GM12878 (cell line): ENCODE data around the gene CIAO2B. TPM values are rescaled to one million over a fixed set of nuclear protein-coding genes. Genes with fewer than 3 reads are reported as not detected.
A peak's percentile ranks its signal among the peaks of the same experiment; 100 is the strongest.

Experiments used
- ATAC-seq: fragments of 200-7000 bp; cut with Tn5 transposase; 3 replicates; pipeline ENCODE4 v1.9.1; 2020; ENCODE audit warnings: mild to moderate bottlenecking, moderate library complexity
- BruUV-seq: library from RNA; stranded (reverse); fragments of 400-500 nt; replicated peaks from 2 replicates; lab custom pipeline; 2021; lab: Mats Ljungman, UMichigan
- CTCF ChIA-PET: fragments of 300-600 bp; sonication (Branson Sonifier 250); formaldehyde crosslinking; extraction: SDS; loops from one replicate; lab custom pipeline; 2021; ENCODE audit warnings: inconsistent platforms; lab: Yijun Ruan, JAX
- POLR2A ChIA-PET: fragments of 350-600 bp; formaldehyde crosslinking; extraction: SDS; loops from one replicate; lab custom pipeline; 2021; ENCODE audit warnings: inconsistent platforms; lab: Charles Lee
- RAD21 ChIA-PET: fragments of 300-600 bp; sonication (Branson Sonifier 250); formaldehyde crosslinking; loops from one replicate; lab custom pipeline; 2023; ENCODE audit warnings: antibody characterized with exemption; ENCODE audit not compliant: unreplicated experiment; lab: Charles Lee
- SMC1A ChIA-PET: fragments of 300-600 bp; sonication (Branson Sonifier 250); formaldehyde crosslinking; loops from one replicate; lab custom pipeline; 2023; ENCODE audit not compliant: unreplicated experiment, uncharacterized antibody; lab: Charles Lee
- DNase-seq: peaks from one replicate; pipeline ENCODE4 v3.0.0-alpha.2; 2011; ENCODE audit warnings: low read depth, low spot score
- FAIRE-seq: peaks from 3 replicates; lab custom pipeline; 2011; peaks lifted over from hg19 to GRCh38; lab: Jason Lieb, UNC
- H2AFZ ChIP-seq: 2 replicates; pipeline ENCODE4 v1.6.0; 2011; ENCODE audit warnings: low read depth, low read length, control low read depth; ENCODE audit not compliant: control insufficient read depth
- H3K27ac ChIP-seq: 2 replicates; pipeline ENCODE4 v1.5.1; 2011; ENCODE audit warnings: control low read depth; ENCODE audit not compliant: control insufficient read depth, insufficient read depth
- H3K27me3 ChIP-seq, 2 experiments: replicated peaks in 1 of 2; 2 replicates each; pipeline versions ENCODE4 v1.6.0 to v1.6.1; 2011; ENCODE audit warnings: low read length in 1 of 2; ENCODE audit not compliant: control insufficient read depth in 2 of 2, insufficient read depth in 2 of 2
- H3K36me3 ChIP-seq, 2 experiments: 2 replicates each; pipeline ENCODE4 v1.5.1; 2011; ENCODE audit warnings: low read length in 1 of 2; ENCODE audit not compliant: control insufficient read depth in 2 of 2, insufficient read depth in 2 of 2
- H3K4me1 ChIP-seq: 2 replicates; pipeline ENCODE4 v1.6.1; 2011; ENCODE audit warnings: mild to moderate bottlenecking, low read length, moderate library complexity, mixed read lengths; ENCODE audit not compliant: control insufficient read depth, insufficient read depth
- H3K4me2 ChIP-seq: 2 replicates; pipeline ENCODE4 v1.6.0; 2011; ENCODE audit warnings: control low read depth; ENCODE audit not compliant: control insufficient read depth, insufficient read depth
- H3K4me3 ChIP-seq: fragments of 200-600 bp; sonication (generic); 2 replicates; pipeline ENCODE4 v1.5.1; 2016
- H3K79me2 ChIP-seq: 2 replicates; pipeline ENCODE4 v1.6.0; 2011; ENCODE audit warnings: low read length; ENCODE audit not compliant: control insufficient read depth, insufficient read depth
- H3K9ac ChIP-seq: 2 replicates; pipeline ENCODE4 v1.8.0; 2011; ENCODE audit warnings: low read length, control low read depth, mixed read lengths; ENCODE audit not compliant: control insufficient read depth, insufficient read depth
- H3K9me3 ChIP-seq: replicated peaks from 3 replicates; pipeline ENCODE4 v1.5.1; 2011; ENCODE audit warnings: mild to moderate bottlenecking, low read length; ENCODE audit not compliant: control insufficient read depth, insufficient read depth
- H4K20me1 ChIP-seq: 2 replicates; pipeline ENCODE4 v1.6.0; 2011; ENCODE audit not compliant: control insufficient read depth, insufficient read depth
- BHLHE40 ChIP-seq, 2 experiments: fragments of 450-650 bp in 1 of 2; IDR thresholded peaks; 2 replicates each; pipeline ENCODE4 v1.6.1; 2011 to 2017; ENCODE audit warnings: low read depth in 2 of 2, borderline replicate concordance in 1 of 2, improper control_type of control experiment in 1 of 2, low read length in 1 of 2, mild to moderate bottlenecking in 1 of 2
- CREM ChIP-seq: IDR thresholded peaks from 2 replicates; pipeline ENCODE4 v1.6.1; 2014; ENCODE audit warnings: antibody characterized with exemption, low read depth
- POLR2AphosphoS2 ChIP-seq: IDR thresholded peaks from 2 replicates; pipeline ENCODE4 v1.6.1; 2011; ENCODE audit warnings: low read depth, mild to moderate bottlenecking, low read length, improper control_type of control experiment, moderate library complexity
- SREBF1 ChIP-seq: IDR thresholded peaks from 2 replicates; pipeline ENCODE4 v1.6.1; 2012; ENCODE audit warnings: mild to moderate bottlenecking, low read length
- TARDBP ChIP-seq: IDR thresholded peaks from 2 replicates; pipeline ENCODE4 v1.6.1; 2016; ENCODE audit warnings: borderline replicate concordance
- ZNF217 ChIP-seq: fragments of 450-650 bp; IDR thresholded peaks from 2 replicates; pipeline ENCODE4 v1.6.1; 2017; ENCODE audit warnings: antibody characterized with exemption, mild to moderate bottlenecking
- WGBS: methylation state at CpG from one replicate; pipeline ENCODE4 v1.1.6; 2016; ENCODE audit warnings: low lambda C conversion rate; ENCODE audit not compliant: insufficient replicate concordance, insufficient coverage; ENCODE audit errors: missing lambda C conversion rate; 5-methylcytosine and 5-hydroxymethylcytosine counted together
- in situ Hi-C: fragments of 300-500 bp; cut with MboI; formaldehyde crosslinking; loops from 9 replicates; pipeline ENCODE4 v1.14.3; 2018; ENCODE audit warnings: mixed read lengths
- intact Hi-C: fragments of 100-400 bp; cut with micrococcal nuclease; formaldehyde crosslinking; loops from one replicate; pipeline ENCODE4 v1.14.2; 2022; ENCODE audit not compliant: unreplicated experiment
- polyA plus RNA-seq, 11 experiments: library from polyadenylated mRNA; depleted of rRNA in 4 of 11; unstranded in 6 of 11; stranded (reverse) in 5 of 11; fragments of >200 nt; fragmentation: Nextera tagmentation in 4 of 11; fragmentation: Illumina TruSeq in 1 of 11; extraction: Ambion mirVana in 4 of 11; extraction: Trizol in 1 of 11; gene quantifications; 1 replicate in 1 of 11; 2 replicates in 10 of 11; pipeline versions ENCODE4 v1.2.1 to v1.2.3, GENCODE V29; 2011 to 2016; ENCODE audit warnings: inconsistent platforms in 2 of 11, missing spikeins in 2 of 11, low read depth in 1 of 11
- total RNA-seq, 4 experiments: library from RNA; depleted of rRNA in 3 of 4; stranded (reverse); fragments of >200 nt in 3 of 4; fragmentation: Illumina TruSeq in 1 of 4; extraction: Trizol in 1 of 4; gene quantifications; 2 replicates each; pipeline versions ENCODE4 v1.2.1 to v1.2.3, GENCODE V29; 2013 to 2021
- TF ChIP-seq, protein P1 (sequence below): fragments of 150-350 bp; IDR thresholded peaks from 2 replicates; pipeline ENCODE4 v1.6.1; 2016; ENCODE audit warnings: low read depth, low read length
- TF ChIP-seq, protein P2 (sequence below): fragments of 450-650 bp; IDR thresholded peaks from 2 replicates; pipeline ENCODE4 v1.6.1; 2017; ENCODE audit warnings: low read depth, mild to moderate bottlenecking, moderate library complexity

CIAO2B gene
- total and polyA plus RNA-seq, 10 of the 15 experiments (the other 5 are each of a cell fraction or from before 2014, with no cell fraction given), result 76.4 to 241 (median 138) TPM

DNA sequence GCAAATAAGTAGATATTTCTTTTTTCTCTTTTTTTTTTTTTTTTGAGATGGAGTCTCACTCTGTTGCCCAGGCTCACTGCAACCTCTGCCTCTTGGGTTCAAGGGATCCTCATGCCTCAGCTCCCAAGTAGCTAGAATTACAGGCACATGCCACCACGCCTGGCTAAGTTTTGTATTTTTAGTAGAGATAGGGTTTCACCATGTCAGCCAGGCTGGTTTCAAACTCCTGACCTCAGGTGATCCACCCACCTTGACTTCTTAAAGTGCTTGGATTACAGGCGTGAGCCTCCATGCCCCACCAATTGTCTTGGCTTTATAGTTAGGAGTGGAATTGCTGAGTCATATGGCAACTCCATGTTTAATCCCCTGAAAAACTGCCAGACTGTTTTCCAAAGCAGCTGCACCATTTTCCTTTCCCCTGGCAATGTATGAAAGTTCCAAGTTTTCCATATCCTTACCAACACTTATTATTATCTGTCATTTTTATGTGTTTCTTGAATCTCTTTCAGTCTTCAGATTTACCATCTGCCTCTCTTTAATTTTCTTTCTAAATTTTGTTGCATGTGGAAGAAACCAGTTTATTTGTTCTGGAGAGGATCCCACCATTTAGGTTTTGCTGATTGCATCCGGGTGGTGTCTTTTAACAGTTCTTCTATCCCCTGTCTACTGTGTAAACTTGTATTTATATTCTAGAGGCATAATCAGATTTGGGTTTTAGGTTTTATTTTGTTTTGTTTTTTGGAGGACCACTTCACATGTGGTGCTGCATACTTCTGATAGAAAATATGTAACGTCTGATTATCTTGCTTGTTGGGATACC, 17.0 kb upstream of the CIAO2B start:
- Histone ChIP-seq H3K27me3 (no peaks in the 10 kb centered on the region), H3K36me3 (no peaks in the 10 kb centered on the region), H3K4me3 (no peak overlapping the region), H2AFZ (no peak overlapping the region), H3K4me1 (peaks cover 19% of the 10 kb centered on the region), H3K9ac (no peak overlapping the region), H3K4me2 (no peak overlapping the region), H4K20me1 (no peaks in the 10 kb centered on the region), H3K9me3 (no peaks in the 10 kb centered on the region), H3K79me2 (no peaks in the 10 kb centered on the region), H3K27ac (no peak overlapping the region)
- WGBS, result 43% methylated on average over 4 of the region's 4 CpGs
- BruUV-seq, result no TSS peak
- CTCF ChIA-PET, result interaction anchor here (0.6 to 1.9 kb wide), 6 partner anchors 10 to 549 kb away, joined by 3 to 5 read pairs (median 4); partner anchors contain the start of gene CES3
- DNase-seq (no peak), ATAC-seq (no peak), FAIRE-seq (no peak)
- peak in 1 of 2 experiments; percentile 6; a peak in 1 of 4 replicates for TF ChIP-seq BHLHE40 (IDR thresholded peaks at IDR 0.05; ENCODE audit: borderline replicate concordance in 1 of 2, low read depth in 2 of 2, low read length in 1 of 2)
- no peak for TF ChIP-seq SREBF1
- RAD21 ChIA-PET, result interaction anchor here (0.9 to 1.3 kb wide), 5 partner anchors 11 to 530 kb away, joined by 3 to 4 read pairs (median 3); partner anchors contain the start of gene ATP6V0D1
- in situ Hi-C loops (no loop called here), intact Hi-C loops (loop anchor here (10.0 kb wide), 1 partner anchor 64 kb away; no protein-coding TSS in a partner anchor)
- SMC1A ChIA-PET, result interaction anchor here (1.1 kb wide), 1 partner anchor 152 kb away, joined by 4 read pairs; no protein-coding TSS in a partner anchor
- POLR2A ChIA-PET, result interaction anchor here (0.5 to 0.6 kb wide), 2 partner anchors 77 to 126 kb away, joined by 3 read pairs; no protein-coding TSS in a partner anchor

DNA sequence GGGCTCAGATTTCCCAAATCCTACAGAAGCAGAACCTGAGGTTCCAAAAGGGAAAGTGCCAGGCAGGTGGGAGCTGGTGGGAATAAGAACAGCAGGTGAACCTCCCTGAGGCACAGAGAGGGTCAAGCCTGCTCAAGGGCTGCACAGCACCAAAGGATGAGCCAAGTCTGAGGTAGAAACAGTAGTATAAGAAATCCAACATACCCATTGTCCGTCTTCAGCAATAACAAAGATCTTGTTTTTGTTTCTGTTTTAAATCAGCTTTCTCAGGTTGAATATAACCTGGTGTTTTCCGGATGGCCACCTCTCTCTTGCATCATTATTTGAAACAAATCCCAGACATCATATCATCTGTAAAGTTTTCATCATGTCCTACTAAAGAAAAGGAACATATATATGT, 16.2 kb upstream of the CIAO2B start:
- 13% methylated on average over 2 of the region's 2 CpGs for WGBS
- SMC1A ChIA-PET, result interaction anchor here (1.1 kb wide), 1 partner anchor 153 kb away, joined by 4 read pairs; no protein-coding TSS in a partner anchor
- ATAC-seq (peak; percentile 64), FAIRE-seq (peak; percentile 88), DNase-seq (no peak)
- peak overlapping the region; percentile 32 for H3K4me2 ChIP-seq
- no peaks in the 10 kb centered on the region for H3K36me3 ChIP-seq
- in situ Hi-C loops (no loop called here), intact Hi-C loops (loop anchor here (10.0 kb wide), 1 partner anchor 64 kb away; no protein-coding TSS in a partner anchor)
- no peaks in the 10 kb centered on the region for H3K9me3 ChIP-seq
- no peak overlapping the region for H3K9ac ChIP-seq
- POLR2A ChIA-PET, result interaction anchor here (0.5 to 0.7 kb wide), 2 partner anchors 39 to 78 kb away, joined by 3 to 6 read pairs; no protein-coding TSS in a partner anchor
- peak overlapping the region; percentile 43; the same call in 1 of the 2 replicates for H3K4me3 ChIP-seq
- peaks cover 19% of the 10 kb centered on the region for H3K4me1 ChIP-seq
- H3K27ac ChIP-seq, result no peak overlapping the region
- RAD21 ChIA-PET, result interaction anchor here (0.7 to 1.3 kb wide), 5 partner anchors 12 to 531 kb away, joined by 3 to 4 read pairs (median 3); partner anchors contain the start of gene ATP6V0D1
- BruUV-seq, result no TSS peak
- CTCF ChIA-PET, result interaction anchor here (0.6 to 1.5 kb wide), 7 partner anchors 10 to 550 kb away, joined by 3 to 5 read pairs (median 3); partner anchors contain the start of gene CES3
- H4K20me1 ChIP-seq, result no peaks in the 10 kb centered on the region
- H3K79me2 ChIP-seq, result no peaks in the 10 kb centered on the region
- H2AFZ ChIP-seq, result no peak overlapping the region
- H3K27me3 ChIP-seq, result no peaks in the 10 kb centered on the region
- no peak for TF ChIP-seq BHLHE40 (IDR thresholded peaks at IDR 0.05; ENCODE audit: borderline replicate concordance in 1 of 2, low read depth in 2 of 2, low read length in 1 of 2)
- TF ChIP-seq, protein P1, sequence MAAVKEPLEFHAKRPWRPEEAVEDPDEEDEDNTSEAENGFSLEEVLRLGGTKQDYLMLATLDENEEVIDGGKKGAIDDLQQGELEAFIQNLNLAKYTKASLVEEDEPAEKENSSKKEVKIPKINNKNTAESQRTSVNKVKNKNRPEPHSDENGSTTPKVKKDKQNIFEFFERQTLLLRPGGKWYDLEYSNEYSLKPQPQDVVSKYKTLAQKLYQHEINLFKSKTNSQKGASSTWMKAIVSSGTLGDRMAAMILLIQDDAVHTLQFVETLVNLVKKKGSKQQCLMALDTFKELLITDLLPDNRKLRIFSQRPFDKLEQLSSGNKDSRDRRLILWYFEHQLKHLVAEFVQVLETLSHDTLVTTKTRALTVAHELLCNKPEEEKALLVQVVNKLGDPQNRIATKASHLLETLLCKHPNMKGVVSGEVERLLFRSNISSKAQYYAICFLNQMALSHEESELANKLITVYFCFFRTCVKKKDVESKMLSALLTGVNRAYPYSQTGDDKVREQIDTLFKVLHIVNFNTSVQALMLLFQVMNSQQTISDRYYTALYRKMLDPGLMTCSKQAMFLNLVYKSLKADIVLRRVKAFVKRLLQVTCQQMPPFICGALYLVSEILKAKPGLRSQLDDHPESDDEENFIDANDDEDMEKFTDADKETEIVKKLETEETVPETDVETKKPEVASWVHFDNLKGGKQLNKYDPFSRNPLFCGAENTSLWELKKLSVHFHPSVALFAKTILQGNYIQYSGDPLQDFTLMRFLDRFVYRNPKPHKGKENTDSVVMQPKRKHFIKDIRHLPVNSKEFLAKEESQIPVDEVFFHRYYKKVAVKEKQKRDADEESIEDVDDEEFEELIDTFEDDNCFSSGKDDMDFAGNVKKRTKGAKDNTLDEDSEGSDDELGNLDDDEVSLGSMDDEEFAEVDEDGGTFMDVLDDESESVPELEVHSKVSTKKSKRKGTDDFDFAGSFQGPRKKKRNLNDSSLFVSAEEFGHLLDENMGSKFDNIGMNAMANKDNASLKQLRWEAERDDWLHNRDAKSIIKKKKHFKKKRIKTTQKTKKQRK, result no peak
- no peak for TF ChIP-seq POLR2AphosphoS2
- TF ChIP-seq CREM, result peak; percentile 55; the same call in 1 of the 2 replicates
- TF ChIP-seq TARDBP, result no peak
- TF ChIP-seq, protein P2, sequence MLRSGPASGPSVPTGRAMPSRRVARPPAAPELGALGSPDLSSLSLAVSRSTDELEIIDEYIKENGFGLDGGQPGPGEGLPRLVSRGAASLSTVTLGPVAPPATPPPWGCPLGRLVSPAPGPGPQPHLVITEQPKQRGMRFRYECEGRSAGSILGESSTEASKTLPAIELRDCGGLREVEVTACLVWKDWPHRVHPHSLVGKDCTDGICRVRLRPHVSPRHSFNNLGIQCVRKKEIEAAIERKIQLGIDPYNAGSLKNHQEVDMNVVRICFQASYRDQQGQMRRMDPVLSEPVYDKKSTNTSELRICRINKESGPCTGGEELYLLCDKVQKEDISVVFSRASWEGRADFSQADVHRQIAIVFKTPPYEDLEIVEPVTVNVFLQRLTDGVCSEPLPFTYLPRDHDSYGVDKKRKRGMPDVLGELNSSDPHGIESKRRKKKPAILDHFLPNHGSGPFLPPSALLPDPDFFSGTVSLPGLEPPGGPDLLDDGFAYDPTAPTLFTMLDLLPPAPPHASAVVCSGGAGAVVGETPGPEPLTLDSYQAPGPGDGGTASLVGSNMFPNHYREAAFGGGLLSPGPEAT, result no peak
- no peak for TF ChIP-seq ZNF217
